Kidney (tissue), 14 donors: ENCODE measurements around the gene CDK16. TPM values are rescaled to one million over a fixed set of nuclear protein-coding genes. Genes with fewer than 3 reads are reported as not detected.

Experiments
- DNase-seq, 5 donors: peaks; one replicate each; pipeline ENCODE4 v3.0.0-alpha.2; 2013 to 2020
- FAIRE-seq: peaks from 2 replicates; lab custom pipeline; 2012; peaks lifted over from hg19 to GRCh38; lab: Jason Lieb, UNC
- H3K27ac ChIP-seq, 2 donors: one replicate each; pipeline ENCODE4 v1.7.0; 2013; ENCODE audit warnings: low read depth in 2 of 2, low read length in 2 of 2, inconsistent platforms in 1 of 2
- H3K27me3 ChIP-seq: one replicate; pipeline ENCODE4 v1.7.1; 2013; ENCODE audit warnings: low read length, inconsistent platforms; ENCODE audit not compliant: control insufficient read depth, insufficient read depth
- H3K36me3 ChIP-seq, 3 donors: one replicate each; pipeline versions ENCODE4 v1.7.0 to v1.7.1; 2013; ENCODE audit warnings: low read length in 3 of 3, control low read depth in 1 of 3, inconsistent platforms in 1 of 3; ENCODE audit not compliant: insufficient read depth in 3 of 3, control insufficient read depth in 2 of 3
- H3K4me1 ChIP-seq, 3 donors: one replicate each; pipeline versions ENCODE4 v1.7.0 to v1.7.1; 2013; ENCODE audit warnings: low read length in 3 of 3, inconsistent platforms in 1 of 3, low read depth in 1 of 3; ENCODE audit not compliant: control insufficient read depth in 2 of 3, insufficient read depth in 2 of 3
- H3K4me3 ChIP-seq, 3 donors: one replicate each; pipeline versions ENCODE4 v1.7.0 to v1.8.1; 2013; ENCODE audit warnings: low read length in 3 of 3, control low read depth in 1 of 3, inconsistent platforms in 1 of 3
- H3K9ac ChIP-seq, 3 donors: one replicate each; pipeline versions ENCODE4 v1.7.0 to v1.7.1; 2013; ENCODE audit warnings: low read length in 3 of 3, control low read depth in 1 of 3, inconsistent platforms in 1 of 3
- H3K9me3 ChIP-seq, 3 donors: one replicate each; pipeline versions ENCODE4 v1.7.0 to v1.7.1; 2013; ENCODE audit warnings: low read length in 3 of 3, control low read depth in 1 of 3, inconsistent platforms in 1 of 3; ENCODE audit not compliant: control insufficient read depth in 2 of 3, insufficient read depth in 1 of 3
- CTCF ChIP-seq: IDR thresholded peaks from 3 replicates; pipeline ENCODE4 v1.5.1; 2012; ENCODE audit warnings: mild to moderate bottlenecking, moderate library complexity, borderline replicate concordance; ENCODE audit not compliant: insufficient read depth; ENCODE audit errors: extremely low read depth
- intact Hi-C: fragments of 100-400 bp; cut with DNase I; formaldehyde crosslinking; loops from one replicate; pipeline ENCODE4 v1.11.1; 2022
- polyA plus RNA-seq: library from polyadenylated mRNA; stranded (reverse); fragments of 350-450 nt; fragmentation: Illumina TruSeq; extraction: RNeasy Lipid Tissue Mini Kit (QIAGEN cat#74804); gene quantifications from one replicate; pipeline ENCODE4 v1.2.3, GENCODE V29; 2014; ENCODE audit warnings: low read depth, low replicate concordance; ENCODE audit not compliant: insufficient read depth
- total RNA-seq: library from RNA; stranded (reverse); fragmentation: NEBNext Ultra II Directional; extraction: Animal tissue kit (Norgen Biotek cat#: 25700); gene quantifications from one replicate; pipeline ENCODE4 v1.2.1, GENCODE V29; 2021
- donor health status: control.
- donor health status: control.
- donor health status: control.
- donor health status: control.
- donor health status: control.
- donor health status: DM: yes; HTN: yes; CAD: no.
- donor health status: Normal renal cell carcinoma (clear cell type).

CDK16 gene
- total and polyA plus RNA-seq, 2 donors from 2014 or later, result 89.1 to 96.1 TPM

GRCh38 chrX:47217121-47217851, 1.2 kb upstream of the CDK16 start:
- Histone ChIP-seq H3K27me3 (peaks cover 4% of the 10 kb centered on the region), H3K4me1 (peaks cover 0 to 23% (median 12%) of the 10 kb centered on the region in 3 donors), H3K36me3 (peaks cover 22 to 27% (median 23%) of the 10 kb centered on the region in 3 donors), H3K27ac (peak overlapping the region; percentile 43 to 83), H3K9me3 (no peaks in the 10 kb centered on the region), H3K4me3 (peak overlapping the region; percentile 40 to 52 (median 41)), H3K9ac (peak overlapping the region in 2 of 3 donors; percentile 23 to 53)
- no peak for TF ChIP-seq CTCF
- intact Hi-C loops, result no loop called here
- no peak for FAIRE-seq
- peak; percentile 21 to 82 (median 37) for DNase-seq

GRCh38 chrX:47217852-47218279, 615 bp upstream of the CDK16 start:
- Histone ChIP-seq H3K27me3 (peaks cover 4% of the 10 kb centered on the region), H3K27ac (peak overlapping the region; percentile 98 to 99), H3K9me3 (no peaks in the 10 kb centered on the region), H3K4me3 (peak overlapping the region; percentile 82 to 98 (median 93)), H3K36me3 (peaks cover 16 to 22% (median 18%) of the 10 kb centered on the region in 3 donors), H3K9ac (peak overlapping the region; percentile 49 to 98 (median 97)), H3K4me1 (peaks cover 0 to 23% (median 12%) of the 10 kb centered on the region in 3 donors)
- TF ChIP-seq CTCF, result no peak
- FAIRE-seq, result peak; percentile 99
- intact Hi-C loops, result no loop called here
- DNase-seq, result peak; percentile 98 to 99 (median 99)

- FAIRE-seq (no peak), DNase-seq (peak; percentile 32 to 90 (median 52))
- no peaks in the 10 kb centered on the region for H3K9me3 ChIP-seq
- H3K27me3 ChIP-seq, result peaks cover 4% of the 10 kb centered on the region
- H3K4me3 ChIP-seq, result peak overlapping the region; percentile 86 to 98 (median 93)
- peak overlapping the region; percentile 98 to 99 for H3K27ac ChIP-seq
- intact Hi-C loops, result no loop called here
- peak overlapping the region; percentile 69 to 97 (median 80) for H3K9ac ChIP-seq
- H3K4me1 ChIP-seq, result peaks cover 0 to 23% (median 12%) of the 10 kb centered on the region in 3 donors
- no peak for TF ChIP-seq CTCF
- H3K36me3 ChIP-seq, result peaks cover 9 to 21% (median 11%) of the 10 kb centered on the region in 3 donors
Measured at GRCh38 chrX:47218920-47219815, 687 bp downstream of the CDK16 start.
